Measurements from ENCODE around the gene GOLGA6L7. TPM values are rescaled to one million over a fixed set of nuclear protein-coding genes. Genes with fewer than 3 reads are reported as not detected.

GOLGA6L7 gene
- total and polyA plus RNA-seq, 2 of the 13 experiments (the other 11 are each of a cell fraction or from before 2014, with no cell fraction given), result not detected

DNA sequence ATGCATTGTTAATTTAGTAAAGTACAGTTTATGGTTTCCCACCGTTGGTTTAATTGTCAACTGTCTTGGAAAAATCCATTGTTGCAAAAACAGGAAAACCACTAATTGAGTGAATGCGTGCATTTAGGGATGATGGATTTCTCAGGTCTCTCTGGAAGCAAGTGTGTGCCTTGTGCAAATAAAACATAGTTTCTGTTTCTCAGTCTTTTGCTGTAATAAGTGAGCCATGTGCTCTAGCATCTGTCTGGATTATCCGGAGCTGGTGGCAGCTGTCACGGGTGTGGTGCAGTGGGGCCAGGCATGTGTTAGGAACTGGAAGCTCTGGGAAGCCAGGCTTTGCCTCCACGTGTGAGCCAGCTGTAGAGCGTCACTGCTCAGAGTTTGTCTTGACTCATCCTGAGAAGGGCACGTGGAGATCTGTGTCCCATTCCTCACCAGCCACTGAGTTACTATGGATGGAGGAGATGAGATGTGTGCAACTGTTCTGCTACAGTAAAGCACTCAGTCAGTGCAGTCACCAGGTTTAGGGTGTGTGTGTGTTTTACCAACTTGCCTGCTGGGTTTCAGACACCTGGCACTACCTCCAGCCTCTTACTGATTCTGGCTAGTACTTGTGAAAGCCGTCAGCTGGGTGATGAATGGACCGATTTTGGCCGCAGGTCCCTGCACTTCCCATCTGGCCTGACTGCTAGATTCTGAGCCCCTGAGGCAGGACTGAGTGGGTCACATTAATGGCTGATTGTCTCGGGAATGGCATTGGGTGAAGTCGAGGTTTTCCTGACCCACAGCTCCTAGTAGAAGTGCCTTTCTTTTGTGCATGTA, 44.6 kb upstream of the GOLGA6L7 start:
- intact Hi-C loops (cut with micrococcal nuclease; ENCODE audit: unreplicated experiment) (no loop called here), in situ Hi-C loops (cut with HindIII; ENCODE audit: extremely low pct_ligation_motif_present, low pct_unique_long_range_greater_than_20kb) (no loop called here)
- H3K9ac ChIP-seq (ENCODE audit: insufficient read depth, low read depth, low read length), result no peak overlapping the region
- no peaks in the 10 kb centered on the region for H3K9me3 ChIP-seq (ENCODE audit: low read length)
- POLR2A ChIA-PET, result no interaction called here
- H3K27ac ChIP-seq (ENCODE audit: extremely low read length, insufficient read depth, low read length), result no peak overlapping the region
- no peaks in the 10 kb centered on the region for H3K79me2 ChIP-seq (ENCODE audit: insufficient read depth, low read length)
- no peak for FAIRE-seq
- H3K4me1 ChIP-seq (ENCODE audit: insufficient read depth, low read length), result peaks cover 13% of the 10 kb centered on the region
- no peak overlapping the region for H3K4me2 ChIP-seq (ENCODE audit: low read depth, low read length)
- BruUV-seq (replicated peaks), result no TSS peak
- 60% methylated on average over 9 of the region's 12 CpGs for WGBS (ENCODE audit: low lambda C conversion rate)
- H2AFZ ChIP-seq (ENCODE audit: low read length), result no peak overlapping the region
- no peak for DNase-seq (ENCODE audit: low spot score)
- no peaks in the 10 kb centered on the region for H4K20me1 ChIP-seq (ENCODE audit: insufficient read depth, low read length)
- CTCF ChIA-PET (ENCODE audit: low intra/inter-chr PET ratio, low total read pairs), result no interaction called here
- H3K36me3 ChIP-seq (replicated peaks in 1 of 2; ENCODE audit: control insufficient read depth in 1 of 2, insufficient read depth in 2 of 2, low read length in 2 of 2), result no peaks in the 10 kb centered on the region
- no peak for ATAC-seq
- H3K27me3 ChIP-seq (ENCODE audit: control insufficient read depth in 1 of 2, insufficient read depth in 2 of 2, low read length in 2 of 2), result peaks cover 1 to 4% of the 10 kb centered on the region in 2 experiments; a peak in 1 of 5 replicates
- H3K4me3 ChIP-seq (replicated peaks in 1 of 3; ENCODE audit: insufficient read depth in 1 of 3, low read depth in 2 of 3, low read length in 3 of 3), result no peak overlapping the region
- TF ChIP-seq MIER2 (CRISPR knock-in tag; IDR thresholded peaks at IDR 0.05) (no peak), ZNF777 (CRISPR knock-in tag; IDR thresholded peaks at IDR 0.05) (no peak), ZNF577 (CRISPR knock-in tag; IDR thresholded peaks at IDR 0.05; ENCODE audit: borderline replicate concordance, low read depth) (no peak), ATM (IDR thresholded peaks at IDR 0.05; ENCODE audit: borderline replicate concordance) (no peak), ZSCAN20 (CRISPR knock-in tag; IDR thresholded peaks at IDR 0.05; ENCODE audit: borderline replicate concordance) (no peak), ZNF543 (CRISPR knock-in tag; IDR thresholded peaks at IDR 0.05) (no peak), XRCC5 (optimal IDR thresholded peaks at IDR 0.05; ENCODE audit: low read length) (no peak), TOPORS (CRISPR knock-in tag; IDR thresholded peaks at IDR 0.05) (no peak), RBM39 (IDR thresholded peaks at IDR 0.05; ENCODE audit: low read depth, low read length, poor library complexity, severe bottlenecking) (no peak), ZNF468 (CRISPR knock-in tag; IDR thresholded peaks at IDR 0.05) (no peak), SRSF9 (IDR thresholded peaks at IDR 0.05; ENCODE audit: borderline replicate concordance, insufficient read depth, low read depth, low read length, poor library complexity, severe bottlenecking) (no peak), GTF3A (CRISPR knock-in tag; conservative IDR thresholded peaks at IDR 0.05) (no peak), TCF7 (IDR thresholded peaks at IDR 0.05; ENCODE audit: low read depth) (no peak)
- TF ChIP-seq, protein P1, sequence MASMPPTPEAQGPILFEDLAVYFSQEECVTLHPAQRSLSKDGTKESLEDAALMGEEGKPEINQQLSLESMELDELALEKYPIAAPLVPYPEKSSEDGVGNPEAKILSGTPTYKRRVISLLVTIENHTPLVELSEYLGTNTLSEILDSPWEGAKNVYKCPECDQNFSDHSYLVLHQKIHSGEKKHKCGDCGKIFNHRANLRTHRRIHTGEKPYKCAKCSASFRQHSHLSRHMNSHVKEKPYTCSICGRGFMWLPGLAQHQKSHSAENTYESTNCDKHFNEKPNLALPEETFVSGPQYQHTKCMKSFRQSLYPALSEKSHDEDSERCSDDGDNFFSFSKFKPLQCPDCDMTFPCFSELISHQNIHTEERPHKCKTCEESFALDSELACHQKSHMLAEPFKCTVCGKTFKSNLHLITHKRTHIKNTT (CRISPR knock-in tag; IDR thresholded peaks at IDR 0.05), result no peak
- TF ChIP-seq, protein P2, sequence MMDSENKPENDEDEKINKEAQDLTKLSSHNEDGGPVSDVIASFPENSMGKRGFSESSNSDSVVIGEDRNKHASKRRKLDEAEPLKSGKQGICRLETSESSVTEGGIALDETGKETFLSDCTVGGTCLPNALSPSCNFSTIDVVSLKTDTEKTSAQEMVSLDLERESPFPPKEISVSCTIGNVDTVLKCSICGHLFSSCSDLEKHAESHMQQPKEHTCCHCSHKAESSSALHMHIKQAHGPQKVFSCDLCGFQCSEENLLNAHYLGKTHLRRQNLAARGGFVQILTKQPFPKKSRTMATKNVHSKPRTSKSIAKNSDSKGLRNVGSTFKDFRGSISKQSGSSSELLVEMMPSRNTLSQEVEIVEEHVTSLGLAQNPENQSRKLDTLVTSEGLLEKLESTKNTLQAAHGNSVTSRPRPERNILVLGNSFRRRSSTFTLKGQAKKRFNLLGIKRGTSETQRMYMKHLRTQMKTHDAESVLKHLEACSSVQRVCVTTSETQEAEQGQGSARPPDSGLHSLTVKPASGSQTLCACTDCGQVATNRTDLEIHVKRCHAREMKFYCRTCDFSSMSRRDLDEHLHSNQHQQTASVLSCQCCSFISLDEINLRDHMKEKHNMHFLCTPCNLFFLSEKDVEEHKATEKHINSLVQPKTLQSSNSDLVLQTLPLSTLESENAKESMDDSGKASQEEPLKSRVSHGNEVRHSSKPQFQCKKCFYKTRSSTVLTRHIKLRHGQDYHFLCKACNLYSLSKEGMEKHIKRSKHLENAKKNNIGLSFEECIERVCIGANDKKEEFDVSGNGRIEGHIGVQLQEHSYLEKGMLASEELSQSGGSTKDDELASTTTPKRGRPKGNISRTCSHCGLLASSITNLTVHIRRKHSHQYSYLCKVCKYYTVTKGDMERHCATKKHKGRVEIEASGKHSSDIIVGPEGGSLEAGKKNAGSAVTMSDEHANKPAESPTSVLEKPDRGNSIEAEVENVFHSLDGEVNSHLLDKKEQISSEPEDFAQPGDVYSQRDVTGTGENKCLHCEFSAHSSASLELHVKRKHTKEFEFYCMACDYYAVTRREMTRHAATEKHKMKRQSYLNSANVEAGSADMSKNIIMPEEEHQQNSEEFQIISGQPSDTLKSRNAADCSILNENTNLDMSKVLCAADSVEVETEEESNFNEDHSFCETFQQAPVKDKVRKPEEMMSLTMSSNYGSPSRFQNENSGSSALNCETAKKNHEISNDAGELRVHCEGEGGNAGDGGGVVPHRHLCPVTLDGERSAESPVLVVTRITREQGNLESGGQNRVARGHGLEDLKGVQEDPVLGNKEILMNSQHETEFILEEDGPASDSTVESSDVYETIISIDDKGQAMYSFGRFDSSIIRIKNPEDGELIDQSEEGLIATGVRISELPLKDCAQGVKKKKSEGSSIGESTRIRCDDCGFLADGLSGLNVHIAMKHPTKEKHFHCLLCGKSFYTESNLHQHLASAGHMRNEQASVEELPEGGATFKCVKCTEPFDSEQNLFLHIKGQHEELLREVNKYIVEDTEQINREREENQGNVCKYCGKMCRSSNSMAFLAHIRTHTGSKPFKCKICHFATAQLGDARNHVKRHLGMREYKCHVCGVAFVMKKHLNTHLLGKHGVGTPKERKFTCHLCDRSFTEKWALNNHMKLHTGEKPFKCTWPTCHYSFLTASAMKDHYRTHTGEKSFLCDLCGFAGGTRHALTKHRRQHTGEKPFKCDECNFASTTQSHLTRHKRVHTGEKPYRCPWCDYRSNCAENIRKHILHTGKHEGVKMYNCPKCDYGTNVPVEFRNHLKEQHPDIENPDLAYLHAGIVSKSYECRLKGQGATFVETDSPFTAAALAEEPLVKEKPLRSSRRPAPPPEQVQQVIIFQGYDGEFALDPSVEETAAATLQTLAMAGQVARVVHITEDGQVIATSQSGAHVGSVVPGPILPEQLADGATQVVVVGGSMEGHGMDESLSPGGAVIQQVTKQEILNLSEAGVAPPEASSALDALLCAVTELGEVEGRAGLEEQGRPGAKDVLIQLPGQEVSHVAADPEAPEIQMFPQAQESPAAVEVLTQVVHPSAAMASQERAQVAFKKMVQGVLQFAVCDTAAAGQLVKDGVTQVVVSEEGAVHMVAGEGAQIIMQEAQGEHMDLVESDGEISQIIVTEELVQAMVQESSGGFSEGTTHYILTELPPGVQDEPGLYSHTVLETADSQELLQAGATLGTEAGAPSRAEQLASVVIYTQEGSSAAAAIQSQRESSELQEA (CRISPR knock-in tag; IDR thresholded peaks at IDR 0.05; ENCODE audit: not compliant biosample characterization), result no peak

All from HepG2 (cell line).